ENCODE data around the gene TGM5.

Gene TGM5

DNA sequence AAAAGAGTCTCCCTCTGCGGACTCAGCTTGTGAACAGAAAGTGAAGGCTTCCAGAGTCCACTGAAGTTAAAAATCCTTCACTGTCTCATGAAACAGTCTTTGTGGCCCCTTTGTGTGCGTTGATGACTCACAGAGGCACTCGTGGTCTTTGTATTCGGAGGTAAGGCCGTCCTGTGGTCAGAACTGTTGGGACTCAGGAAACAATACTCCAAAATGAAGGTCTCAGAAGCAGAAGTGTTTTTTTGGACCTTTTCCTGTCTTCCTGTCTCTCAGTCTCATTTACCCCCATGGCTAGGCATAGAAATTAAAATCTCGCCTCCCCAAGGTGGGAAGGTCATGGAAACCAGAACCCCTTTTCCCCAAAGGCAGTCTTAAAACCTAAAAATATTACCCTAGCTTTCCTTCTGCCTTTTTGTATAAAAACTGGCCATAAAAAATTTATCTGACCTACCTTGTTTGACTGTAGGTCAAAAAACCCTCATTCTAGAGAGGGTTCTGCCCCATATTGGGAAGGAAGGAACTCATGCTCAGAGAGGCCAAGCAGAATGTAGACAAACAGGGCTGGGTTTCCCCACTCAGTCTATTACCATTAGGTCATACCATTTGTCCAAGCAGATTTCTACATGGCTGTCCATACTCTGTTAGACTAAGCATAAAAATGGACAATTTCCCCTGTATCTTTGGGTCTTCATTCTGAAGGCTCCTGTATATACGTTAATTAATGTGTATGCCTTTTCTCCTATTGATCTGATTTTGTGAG lies 26.8 kb downstream of the TGM5 start:
- no peaks in the 10 kb centered on the region for H3K36me3 ChIP-seq
- no peak overlapping the region for H3K4me3 ChIP-seq (ENCODE audit: low read depth, low read length)
- H3K9me3 ChIP-seq, result no peaks in the 10 kb centered on the region
- no peak for DNase-seq
- no peaks in the 10 kb centered on the region for H3K27me3 ChIP-seq
- H3K4me1 ChIP-seq, result no peaks in the 10 kb centered on the region
- TF ChIP-seq, protein P1, sequence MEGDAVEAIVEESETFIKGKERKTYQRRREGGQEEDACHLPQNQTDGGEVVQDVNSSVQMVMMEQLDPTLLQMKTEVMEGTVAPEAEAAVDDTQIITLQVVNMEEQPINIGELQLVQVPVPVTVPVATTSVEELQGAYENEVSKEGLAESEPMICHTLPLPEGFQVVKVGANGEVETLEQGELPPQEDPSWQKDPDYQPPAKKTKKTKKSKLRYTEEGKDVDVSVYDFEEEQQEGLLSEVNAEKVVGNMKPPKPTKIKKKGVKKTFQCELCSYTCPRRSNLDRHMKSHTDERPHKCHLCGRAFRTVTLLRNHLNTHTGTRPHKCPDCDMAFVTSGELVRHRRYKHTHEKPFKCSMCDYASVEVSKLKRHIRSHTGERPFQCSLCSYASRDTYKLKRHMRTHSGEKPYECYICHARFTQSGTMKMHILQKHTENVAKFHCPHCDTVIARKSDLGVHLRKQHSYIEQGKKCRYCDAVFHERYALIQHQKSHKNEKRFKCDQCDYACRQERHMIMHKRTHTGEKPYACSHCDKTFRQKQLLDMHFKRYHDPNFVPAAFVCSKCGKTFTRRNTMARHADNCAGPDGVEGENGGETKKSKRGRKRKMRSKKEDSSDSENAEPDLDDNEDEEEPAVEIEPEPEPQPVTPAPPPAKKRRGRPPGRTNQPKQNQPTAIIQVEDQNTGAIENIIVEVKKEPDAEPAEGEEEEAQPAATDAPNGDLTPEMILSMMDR (IDR thresholded peaks at IDR 0.05; ENCODE audit: low read depth, low read length), result no peak

DNA sequence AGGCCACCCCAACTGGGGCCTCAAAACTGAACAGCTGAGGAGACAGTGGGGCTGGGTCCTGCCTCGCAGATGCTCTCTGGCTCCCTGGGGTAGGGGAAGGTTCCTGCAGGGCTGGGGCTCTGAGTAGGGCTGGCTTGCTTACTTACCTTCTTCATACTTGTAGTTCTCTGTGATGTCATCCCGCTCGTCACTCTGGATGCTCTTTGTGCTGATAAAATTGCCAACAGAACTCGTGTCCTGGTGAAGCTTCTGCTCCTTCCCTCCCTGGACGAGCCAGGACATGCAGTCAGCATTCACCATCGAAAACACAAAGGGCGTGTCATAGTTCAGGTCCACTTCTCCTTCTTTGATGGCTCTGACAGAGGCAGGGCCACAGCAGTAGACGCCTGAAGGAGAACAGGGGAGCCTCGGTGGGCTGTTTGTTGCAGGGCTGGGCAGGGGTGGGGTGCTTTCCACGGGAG lies 28.0 kb downstream of the TGM5 start:
- Histone ChIP-seq H3K27me3 (no peaks in the 10 kb centered on the region), H3K9me3 (no peaks in the 10 kb centered on the region), H3K4me1 (no peaks in the 10 kb centered on the region), H3K36me3 (no peaks in the 10 kb centered on the region), H3K4me3 (ENCODE audit: low read depth, low read length) (no peak overlapping the region)
- TF ChIP-seq, protein P1 (IDR thresholded peaks at IDR 0.05; ENCODE audit: low read depth, low read length), result no peak
- DNase-seq, result no peak

DNA sequence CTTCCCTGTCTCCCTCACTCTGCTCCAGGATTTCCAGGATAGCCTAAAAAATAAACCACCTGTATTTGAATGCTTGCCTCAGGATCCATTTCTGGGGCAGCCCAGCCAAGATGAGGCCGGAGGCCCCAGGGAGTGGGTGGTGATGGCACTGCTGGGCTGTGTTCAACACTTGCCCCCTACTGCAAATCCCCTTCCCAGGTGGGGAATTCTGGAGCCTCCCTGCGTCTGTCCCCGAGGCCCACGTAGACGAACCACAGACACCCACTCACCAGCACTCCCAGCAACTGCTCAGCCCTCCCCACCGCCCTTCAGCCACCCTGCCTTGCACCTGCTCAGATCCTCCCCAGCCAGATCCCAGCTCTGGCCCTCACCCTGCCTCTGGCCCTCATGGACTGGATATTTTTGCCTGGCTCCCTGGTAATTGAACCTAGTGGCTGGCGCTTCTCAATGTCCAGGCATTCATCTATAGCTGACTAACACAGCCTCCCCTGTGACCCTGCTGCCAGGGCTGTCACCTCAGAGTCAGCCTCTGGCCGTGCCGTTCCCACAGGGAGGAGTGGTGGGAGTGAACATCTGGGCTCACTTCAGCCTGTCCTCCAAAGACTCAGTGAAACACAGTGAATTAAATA lies 28.8 kb downstream of the TGM5 start:
- Histone ChIP-seq H3K4me1 (no peaks in the 10 kb centered on the region), H3K9me3 (no peaks in the 10 kb centered on the region), H3K4me3 (ENCODE audit: low read depth, low read length) (no peak overlapping the region), H3K27me3 (no peaks in the 10 kb centered on the region), H3K36me3 (no peaks in the 10 kb centered on the region)
- no peak for DNase-seq
- TF ChIP-seq, protein P1 (IDR thresholded peaks at IDR 0.05; ENCODE audit: low read depth, low read length), result no peak

DNA sequence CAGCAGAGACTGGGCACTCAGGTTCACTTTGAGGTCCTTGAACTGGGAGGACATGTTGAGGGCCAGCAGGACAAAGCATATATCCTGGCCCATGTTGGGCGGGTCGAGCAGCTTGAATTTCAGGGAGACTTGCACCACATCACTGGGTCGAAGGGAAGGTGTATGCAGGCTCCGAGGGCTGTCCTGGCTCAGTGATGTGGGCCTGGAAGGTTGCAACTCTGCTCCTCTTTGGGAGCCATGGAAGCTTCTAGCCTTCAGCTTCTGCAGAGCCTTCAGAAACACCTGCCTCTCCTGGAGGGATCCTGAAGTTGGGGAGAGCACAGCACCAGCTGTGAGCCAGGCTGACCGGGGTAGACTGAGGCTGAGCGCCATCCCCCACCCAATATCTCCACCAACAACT lies 31.2 kb downstream of the TGM5 start:
- TF ChIP-seq, protein P1 (IDR thresholded peaks at IDR 0.05; ENCODE audit: low read depth, low read length), result no peak
- no peak overlapping the region for H3K4me3 ChIP-seq (ENCODE audit: low read depth, low read length)
- no peak for DNase-seq
- H3K4me1 ChIP-seq, result no peaks in the 10 kb centered on the region
- no peaks in the 10 kb centered on the region for H3K9me3 ChIP-seq
- H3K36me3 ChIP-seq, result no peaks in the 10 kb centered on the region
- no peaks in the 10 kb centered on the region for H3K27me3 ChIP-seq

DNA sequence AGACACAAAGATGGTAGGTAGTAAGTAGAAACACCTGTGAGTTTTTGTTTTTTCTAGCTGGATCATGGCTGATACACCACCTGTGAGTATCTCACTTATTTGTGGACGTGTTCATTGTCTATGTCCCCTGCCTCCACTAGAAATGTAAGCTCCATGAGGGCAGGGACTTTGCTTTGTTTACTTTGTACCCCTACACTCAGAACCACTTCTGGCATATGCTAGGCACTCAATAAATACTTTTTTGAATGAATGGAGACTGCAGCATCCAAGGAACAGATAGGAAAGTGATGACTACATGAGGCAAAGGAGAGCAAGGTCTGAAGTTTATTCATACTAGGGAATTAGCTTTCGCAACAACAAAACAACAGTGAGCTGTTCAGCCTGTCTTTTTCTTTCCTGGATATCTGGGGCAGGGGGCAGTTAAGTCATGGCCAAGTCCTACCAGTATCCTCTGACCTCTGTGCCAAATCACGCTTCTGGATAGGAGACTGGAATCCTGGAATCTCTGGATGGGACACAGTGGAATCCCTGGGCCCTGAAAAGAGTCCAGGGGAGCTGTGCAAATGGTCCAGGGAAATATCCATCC lies 34.3 kb downstream of the TGM5 start:
- Histone ChIP-seq H3K36me3 (no peaks in the 10 kb centered on the region), H3K9me3 (no peaks in the 10 kb centered on the region), H3K27me3 (no peaks in the 10 kb centered on the region), H3K4me3 (ENCODE audit: low read depth, low read length) (no peak overlapping the region), H3K4me1 (no peaks in the 10 kb centered on the region)
- no peak for DNase-seq
- TF ChIP-seq, protein P1 (IDR thresholded peaks at IDR 0.05; ENCODE audit: low read depth, low read length), result no peak

All from BE2C (cell line).